HG03280 (cell line): ENCODE results near the gene SYNGR3.
"Not testable (repeated sequence)": the region's sequence is repeated elsewhere in the genome, so short reads cannot be mapped to it uniquely, and the experiment has no call there.

Experiments
- ATAC-seq: cut with Tn5 transposase; IDR thresholded peaks from one replicate; pipeline ENCODE4 v1.9.1; 2021; ENCODE audit warnings: mild to moderate bottlenecking, moderate library complexity; ENCODE audit not compliant: unreplicated experiment

The SYNGR3 gene

DNA sequence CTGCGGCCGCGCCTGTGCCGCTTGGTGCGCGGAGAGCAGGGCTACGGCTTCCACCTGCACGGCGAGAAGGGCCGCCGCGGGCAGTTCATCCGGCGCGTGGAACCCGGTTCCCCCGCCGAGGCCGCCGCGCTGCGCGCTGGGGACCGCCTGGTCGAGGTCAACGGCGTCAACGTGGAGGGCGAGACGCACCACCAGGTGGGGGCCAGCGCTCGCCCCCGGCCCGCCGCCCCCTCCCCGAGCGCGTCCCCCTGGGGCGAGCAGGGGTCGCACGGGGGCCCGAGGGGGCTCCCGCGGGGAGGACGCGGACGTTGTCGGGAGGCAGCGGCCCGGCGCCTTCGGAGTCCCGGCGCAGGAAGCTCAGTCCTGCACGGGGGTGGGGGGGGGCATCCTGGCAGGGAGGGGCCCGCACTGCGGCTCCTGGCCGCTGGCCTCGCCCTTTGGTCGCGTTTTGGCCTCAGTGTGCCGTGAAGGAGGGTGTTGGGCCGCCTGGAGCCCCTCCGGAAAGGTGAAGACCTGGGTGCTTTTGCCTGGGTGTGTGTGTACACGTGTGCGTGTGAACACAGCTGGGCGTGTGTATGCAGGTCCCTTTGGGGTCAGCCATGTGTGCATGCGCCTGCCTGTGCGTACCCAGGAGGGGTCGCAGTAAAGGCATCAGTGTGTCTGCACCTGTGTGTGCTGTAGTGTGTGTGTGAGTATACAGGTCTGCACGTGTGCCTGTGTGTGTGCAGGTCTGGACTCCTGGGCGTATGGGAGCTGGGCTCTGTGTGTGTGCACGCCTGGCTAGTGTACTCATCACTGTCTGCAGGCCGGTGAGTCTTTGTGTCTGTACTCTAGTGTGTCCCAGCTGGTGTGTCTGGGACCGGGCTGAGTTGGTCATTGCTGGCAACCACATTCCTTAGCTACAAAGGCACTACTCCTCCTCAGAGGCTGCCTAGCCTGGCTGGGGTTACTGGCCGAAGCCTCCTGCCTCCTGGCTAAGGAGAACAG is 37.5 kb downstream of the SYNGR3 start:
- ATAC-seq: no peak

DNA sequence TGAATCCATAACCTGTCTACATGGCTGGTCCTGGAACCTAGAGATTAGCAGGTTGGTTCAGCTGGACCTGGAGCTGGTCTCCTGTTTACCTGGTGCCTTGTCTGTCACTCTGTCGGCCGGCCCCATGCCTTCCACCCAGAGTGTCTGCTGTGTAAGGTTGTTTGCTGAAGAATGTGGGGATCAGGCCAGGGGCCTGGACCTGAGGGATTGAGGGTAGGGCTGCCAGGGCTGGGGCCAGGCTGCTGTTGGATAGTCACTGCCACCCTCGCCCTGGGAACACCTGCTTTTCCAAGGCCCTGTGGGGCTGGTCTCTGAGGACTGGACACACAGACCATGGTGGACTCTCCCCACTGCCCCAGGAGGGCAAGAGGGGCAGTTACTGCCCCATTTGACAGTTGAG is 38.4 kb downstream of the SYNGR3 start:
- no peak for ATAC-seq

DNA sequence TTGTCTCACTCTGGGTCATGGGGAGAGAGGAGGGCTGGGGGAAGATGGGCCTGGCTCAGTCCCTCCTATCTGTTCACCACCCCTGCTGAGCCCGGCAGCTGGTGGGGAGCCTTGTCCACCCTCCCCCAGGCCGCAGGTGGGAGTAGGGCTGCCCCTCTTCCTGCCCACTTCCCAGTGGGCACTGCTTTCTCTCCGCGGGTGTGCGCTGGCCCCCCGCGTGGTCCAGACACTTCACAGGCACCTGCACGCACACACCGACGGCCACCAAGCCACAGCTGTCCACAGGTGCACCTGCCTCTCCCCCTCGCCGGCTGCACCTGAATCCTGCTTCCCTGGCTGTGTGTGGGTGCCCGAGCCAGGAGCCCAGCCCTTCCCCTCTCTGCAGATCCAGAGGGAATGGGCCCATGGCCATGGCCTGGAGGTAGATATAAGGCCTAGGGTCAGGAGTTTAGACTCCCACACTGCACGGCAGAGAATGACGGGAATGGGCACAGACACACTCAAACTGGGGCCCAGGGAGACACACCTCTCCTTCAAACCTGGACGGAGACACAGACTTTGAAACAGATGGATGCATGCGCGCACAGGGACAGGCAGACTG is 39.0 kb downstream of the SYNGR3 start:
- no peak for ATAC-seq

DNA sequence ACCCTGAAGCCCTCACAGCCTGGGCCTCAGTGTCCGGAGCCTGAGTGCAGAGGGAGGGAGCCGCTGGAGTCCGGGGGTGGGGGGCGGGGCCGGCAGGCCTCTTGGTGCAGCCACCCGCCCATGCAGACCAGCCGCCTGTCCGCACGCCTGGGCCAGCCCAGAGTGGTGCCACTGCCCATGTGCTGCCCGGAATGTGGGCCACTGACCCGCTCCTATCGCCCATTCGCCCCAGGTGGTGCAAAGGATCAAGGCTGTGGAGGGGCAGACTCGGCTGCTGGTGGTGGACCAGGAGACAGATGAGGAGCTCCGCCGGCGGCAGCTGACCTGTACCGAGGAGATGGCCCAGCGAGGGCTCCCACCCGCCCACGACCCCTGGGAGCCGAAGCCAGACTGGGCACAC is 39.6 kb downstream of the SYNGR3 start:
- ATAC-seq: no peak

DNA sequence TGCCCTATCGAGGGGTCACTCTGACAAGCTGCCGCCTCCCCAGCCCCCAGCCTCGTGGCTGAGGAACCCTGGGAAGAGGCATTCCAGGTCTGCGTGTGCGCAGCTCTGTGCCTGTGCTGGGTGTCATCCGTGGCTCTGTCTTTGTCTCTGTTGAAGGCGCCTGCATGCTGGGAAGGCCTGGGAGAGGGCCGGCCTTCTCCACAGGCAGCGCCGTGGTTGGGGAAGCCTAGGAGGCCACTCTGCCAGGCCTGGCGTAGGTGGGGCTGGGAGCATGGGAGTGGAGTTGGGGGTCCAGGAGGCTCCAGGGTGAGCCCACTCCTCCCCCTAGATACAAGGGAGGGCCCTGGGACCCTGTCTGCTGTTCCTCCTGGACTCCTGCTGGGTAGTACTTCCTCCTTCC is 40.3 kb downstream of the SYNGR3 start:
- ATAC-seq: no peak

DNA sequence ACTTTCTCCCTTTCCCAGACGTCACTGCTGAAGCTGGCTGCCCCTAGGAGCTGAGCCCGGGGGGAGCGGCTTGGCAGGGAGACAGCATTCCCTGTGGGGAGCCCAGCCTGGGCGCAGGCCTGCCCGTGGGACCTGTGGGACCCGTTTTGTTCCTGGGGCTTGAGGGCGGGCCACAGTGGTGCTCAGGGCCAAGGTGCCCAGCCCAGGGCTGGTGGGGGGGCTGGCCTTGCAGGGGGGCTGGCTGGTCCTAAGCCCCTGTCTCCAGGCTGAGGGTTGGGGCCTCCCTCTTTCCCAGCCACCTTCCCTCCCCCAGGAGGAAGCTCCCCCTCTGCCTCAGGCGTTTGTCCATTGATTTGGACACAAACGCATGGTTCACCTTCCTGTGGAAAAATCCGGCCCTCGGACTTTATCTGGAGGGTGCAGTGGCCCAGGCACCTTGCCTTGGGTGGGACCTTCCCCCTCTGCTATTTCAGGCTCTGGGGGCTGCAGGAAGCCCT is 41.4 kb downstream of the SYNGR3 start:
- no peak for ATAC-seq

DNA sequence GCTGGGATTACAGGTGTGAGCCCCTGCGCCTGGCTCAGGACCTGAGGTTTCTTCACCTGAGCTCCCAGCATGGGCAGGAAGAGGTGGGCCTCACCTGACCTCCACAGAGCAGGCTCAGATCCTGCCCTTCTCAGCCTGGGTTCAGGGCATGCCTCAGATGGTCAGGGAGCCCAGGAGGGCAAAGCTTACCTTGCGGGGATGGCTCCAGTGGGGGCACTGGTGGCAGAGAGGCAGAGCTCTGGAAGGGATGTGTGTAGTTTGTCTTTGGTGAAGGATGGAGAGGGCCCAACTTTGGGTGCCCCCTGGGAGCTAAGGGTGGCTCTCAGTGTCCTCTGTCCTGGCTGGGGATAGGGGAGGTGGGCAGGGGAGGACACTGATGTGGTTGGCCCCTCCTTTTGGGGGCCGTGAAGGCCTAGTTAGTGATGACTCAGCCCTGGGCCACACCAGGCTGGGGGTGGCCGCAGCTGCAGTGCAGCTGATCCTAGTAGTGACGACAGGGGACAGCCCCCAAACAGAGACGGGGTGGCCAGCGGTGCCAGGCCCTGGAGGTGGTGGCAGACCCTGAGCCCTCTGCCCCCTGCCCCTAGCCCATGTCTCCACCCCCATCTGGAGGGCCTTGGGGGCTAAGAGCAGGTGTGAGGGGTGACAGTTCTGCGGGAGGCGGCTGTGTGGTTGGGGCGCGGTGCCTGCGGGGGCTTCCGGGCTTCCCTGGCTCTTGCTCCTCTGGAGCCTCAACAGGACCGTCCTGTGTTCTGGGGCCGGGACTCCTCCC is 42.7 kb downstream of the SYNGR3 start:
- ATAC-seq: no peak

DNA sequence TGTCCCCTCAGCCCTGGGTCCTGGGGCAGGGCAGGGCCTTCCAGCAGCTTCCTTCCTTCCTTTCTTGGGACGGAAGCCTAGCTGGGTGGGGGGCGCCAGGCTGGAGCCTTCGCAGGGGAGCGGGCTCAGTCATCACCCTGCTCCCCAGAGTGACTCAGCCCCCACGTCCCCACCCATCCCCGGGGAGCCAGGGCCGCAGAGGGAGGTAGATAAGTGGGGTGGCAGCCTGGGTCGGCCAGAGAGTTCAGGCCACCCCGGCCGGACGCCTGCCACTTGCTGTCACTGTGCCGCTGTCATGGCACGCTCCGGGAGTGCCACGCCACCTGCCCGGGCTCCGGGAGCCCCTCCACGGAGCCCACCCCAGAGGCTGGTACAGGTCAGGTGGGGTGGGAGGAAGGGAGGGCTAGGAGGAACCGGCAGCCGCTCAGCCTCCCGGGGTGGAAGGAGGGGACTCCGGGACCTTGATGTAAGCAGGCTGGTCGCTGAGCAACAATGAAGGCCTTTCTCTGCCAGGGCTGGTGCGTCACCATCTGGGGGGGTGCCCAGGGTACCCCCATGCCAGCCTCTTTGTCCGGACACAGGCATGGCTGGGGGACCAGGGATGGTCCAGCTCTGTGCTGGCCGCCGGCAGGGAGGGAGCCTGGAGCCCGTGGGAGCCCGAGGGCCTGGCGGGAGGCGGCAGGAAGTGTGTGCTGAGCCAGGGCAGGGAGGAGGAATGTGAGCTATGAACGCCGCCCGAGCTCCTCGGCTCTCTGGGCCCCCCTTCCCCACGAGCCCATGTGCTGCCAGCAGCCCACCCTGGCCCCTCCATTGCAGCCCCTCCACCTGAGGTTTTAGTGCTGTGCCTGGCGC is 43.5 kb downstream of the SYNGR3 start:
- no peak for ATAC-seq

DNA sequence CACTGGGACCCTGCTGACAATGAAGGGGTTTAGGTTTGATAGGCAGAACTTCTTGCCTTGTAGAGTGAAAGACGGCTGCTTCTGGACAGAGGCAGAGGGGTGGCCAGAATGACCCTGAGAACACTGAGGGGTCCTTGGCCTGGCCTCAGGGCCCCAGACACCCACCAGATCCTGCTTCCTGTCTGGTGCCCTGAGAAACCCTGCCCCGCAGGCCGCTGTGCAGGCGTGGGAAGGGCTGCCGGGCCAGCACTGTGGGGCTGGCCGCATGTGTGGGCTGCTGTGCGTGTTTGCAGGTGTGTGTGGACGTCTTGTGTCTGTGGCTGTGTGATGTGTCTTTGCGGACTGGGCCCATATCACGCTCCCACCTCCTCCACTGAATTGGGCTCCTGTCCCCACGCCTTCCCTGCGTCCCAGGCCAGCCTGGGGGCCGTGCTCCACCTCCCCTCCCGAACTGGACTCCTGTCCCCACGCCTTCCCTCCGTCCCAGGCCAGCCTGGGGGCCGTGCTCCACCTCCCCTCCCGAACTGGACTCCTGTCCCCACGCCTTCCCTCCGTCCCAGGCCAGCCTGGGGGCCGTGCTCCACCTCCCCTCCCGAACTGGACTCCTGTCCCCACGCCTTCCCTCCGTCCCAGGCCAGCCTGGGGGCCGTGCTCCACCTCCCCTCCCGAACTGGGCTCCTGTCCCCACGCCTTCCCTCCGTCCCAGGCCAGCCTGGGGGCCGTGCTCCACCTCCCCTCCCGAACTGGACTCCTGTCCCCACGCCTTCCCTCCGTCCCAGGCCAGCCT is 44.3 kb downstream of the SYNGR3 start:
- not testable (repeated sequence) for ATAC-seq

DNA sequence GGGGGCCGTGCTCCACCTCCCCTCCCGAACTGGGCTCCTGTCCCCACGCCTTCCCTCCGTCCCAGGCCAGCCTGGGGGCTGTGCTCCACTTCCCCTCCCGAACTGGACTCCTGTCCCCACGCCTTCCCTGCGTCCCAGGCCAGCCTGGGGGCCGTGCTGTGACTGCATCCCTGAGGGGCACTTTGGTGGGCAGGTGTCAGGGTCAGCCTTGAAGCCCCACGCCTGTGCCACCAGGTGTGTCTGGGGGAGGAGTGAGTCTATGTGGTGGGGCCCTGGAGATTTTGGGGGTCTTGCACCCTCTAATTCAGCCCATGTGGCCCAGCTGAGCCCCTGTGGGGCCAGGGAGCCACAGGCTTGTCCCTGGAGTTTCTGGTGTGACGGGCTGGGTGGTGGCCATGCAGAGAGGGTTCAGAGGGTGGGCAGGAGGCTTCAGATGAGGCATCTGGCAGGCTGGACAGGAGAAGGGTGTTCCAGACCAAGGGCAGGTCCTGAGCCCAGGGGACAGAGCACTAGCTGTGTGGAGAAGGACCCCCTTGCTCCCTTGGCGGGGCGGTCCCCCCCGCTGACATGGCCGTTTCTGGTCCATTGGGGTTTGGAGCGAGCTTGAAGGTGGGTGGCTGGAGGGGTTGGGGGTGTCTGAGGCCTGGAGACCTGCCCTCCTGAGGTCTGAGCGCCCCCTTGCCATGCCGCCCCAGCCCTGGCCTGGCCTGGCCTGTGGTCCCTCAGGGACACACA is 45.1 kb downstream of the SYNGR3 start:
- no peak for ATAC-seq

DNA sequence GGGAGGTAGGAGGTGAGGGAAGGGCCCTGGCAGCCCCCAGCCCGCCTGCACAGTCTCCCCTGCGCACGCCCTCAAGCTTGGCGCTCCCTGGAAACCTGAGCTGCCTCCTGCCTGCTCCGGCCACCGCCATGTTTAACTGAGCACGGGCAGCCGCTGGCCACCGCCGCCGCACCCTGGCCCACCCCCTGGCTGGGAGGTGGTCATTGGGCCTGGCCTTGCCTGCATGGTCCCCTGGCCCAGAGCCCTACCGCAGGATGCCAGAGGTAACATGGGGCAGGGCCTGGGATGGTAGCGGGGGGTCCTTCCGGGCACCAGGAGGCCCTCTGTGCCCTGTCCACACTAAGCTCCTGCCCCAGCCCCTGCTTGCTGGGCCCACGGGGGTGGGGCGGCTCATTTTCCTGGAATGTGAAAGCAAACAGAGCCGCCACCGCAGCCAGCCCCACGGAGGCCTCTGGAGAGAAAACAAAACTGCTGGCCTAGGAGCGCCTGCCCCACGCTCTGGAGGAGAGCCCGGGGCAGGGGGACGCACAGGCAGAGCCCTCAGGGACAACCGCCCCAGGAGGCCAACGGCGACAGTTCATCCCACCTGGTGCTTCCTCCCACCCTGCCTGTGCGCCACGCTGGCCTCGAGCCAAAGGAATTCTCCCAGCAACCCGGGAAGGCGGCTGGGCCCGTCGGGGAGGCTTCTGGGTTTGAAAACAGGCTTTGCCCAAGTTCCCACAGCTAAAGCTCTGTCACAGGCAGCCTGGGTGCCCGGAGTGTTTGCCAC is 45.8 kb downstream of the SYNGR3 start:
- ATAC-seq: no peak

DNA sequence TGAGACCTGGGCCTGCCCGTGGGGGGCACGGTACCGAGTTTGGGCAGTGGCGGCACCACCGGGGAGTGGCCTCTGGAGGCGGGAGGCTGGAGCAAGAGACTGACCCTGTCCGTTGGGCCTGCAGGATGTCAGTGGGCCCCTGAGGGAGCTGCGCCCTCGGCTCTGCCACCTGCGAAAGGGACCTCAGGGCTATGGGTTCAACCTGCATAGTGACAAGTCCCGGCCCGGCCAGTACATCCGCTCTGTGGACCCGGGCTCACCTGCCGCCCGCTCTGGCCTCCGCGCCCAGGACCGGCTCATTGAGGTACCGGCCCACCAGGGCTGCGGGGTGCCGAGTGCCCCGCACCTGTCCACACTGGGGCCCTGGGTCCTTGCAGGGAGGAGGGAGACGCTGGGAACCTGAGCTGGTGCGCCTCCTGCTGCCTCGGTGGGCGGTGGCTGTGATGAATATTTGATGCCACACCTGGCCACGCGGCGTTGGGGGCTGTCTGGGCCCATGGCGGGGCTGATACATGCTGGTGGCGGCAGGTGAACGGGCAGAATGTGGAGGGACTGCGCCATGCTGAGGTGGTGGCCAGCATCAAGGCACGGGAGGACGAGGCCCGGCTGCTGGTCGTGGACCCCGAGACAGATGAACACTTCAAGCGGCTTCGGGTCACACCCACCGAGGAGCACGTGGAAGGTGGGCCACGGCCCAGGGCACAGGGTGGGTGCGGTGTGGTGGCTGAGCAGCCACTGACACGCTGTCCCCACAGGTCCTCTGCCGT is 46.6 kb downstream of the SYNGR3 start:
- ATAC-seq: no peak

DNA sequence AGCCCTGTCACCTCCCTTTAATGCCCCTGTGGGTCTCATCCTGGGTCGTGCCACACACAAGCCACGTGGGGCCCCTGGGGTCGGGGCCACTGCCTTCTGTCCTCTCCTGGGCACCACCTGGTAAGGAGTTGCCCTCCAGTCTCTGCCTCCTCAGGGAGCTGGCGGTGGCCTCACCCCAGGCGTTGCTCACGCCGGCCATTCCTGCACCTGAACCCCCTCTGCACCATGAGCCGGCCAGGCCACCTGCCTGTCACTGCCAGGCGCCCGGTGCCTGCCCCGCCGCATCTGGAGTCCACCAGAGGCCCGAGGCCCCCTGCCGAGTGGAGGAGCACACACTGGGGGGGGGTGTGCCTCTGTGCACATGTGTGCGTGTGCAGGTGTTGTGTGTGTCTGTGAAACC is 47.3 kb downstream of the SYNGR3 start:
- ATAC-seq: no peak

DNA sequence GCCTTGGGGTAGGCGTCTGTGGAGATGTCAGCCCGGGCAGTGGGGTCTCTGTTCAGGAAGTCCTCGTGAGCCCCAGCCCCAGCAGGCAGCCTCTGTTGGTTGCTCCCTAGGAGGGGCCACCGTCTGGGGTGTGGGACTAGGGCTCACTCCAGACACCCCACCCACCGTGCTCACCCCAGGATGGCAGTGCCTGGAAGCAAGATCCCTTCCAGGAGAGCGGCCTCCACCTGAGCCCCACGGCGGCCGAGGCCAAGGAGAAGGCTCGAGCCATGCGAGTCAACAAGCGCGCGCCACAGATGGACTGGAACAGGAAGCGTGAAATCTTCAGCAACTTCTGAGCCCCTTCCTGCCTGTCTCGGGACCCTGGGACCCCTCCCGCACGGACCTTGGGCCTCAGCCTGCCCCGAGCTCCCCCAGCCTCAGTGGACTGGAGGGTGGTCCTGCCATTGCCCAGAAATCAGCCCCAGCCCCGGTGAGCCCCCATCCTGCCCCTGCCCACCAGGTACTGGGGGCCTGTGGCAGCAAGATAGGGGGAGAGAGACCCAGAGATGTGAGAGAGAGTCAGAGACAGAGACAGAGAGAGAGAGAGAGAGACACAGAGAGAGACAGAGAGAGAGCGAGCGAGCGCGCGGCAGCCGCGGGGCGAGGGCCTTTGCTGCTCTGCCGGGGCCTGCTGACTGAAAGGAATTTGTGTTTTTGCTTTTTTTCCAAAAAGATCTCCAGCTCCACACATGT is 48.0 kb downstream of the SYNGR3 start:
- no peak for ATAC-seq

DNA sequence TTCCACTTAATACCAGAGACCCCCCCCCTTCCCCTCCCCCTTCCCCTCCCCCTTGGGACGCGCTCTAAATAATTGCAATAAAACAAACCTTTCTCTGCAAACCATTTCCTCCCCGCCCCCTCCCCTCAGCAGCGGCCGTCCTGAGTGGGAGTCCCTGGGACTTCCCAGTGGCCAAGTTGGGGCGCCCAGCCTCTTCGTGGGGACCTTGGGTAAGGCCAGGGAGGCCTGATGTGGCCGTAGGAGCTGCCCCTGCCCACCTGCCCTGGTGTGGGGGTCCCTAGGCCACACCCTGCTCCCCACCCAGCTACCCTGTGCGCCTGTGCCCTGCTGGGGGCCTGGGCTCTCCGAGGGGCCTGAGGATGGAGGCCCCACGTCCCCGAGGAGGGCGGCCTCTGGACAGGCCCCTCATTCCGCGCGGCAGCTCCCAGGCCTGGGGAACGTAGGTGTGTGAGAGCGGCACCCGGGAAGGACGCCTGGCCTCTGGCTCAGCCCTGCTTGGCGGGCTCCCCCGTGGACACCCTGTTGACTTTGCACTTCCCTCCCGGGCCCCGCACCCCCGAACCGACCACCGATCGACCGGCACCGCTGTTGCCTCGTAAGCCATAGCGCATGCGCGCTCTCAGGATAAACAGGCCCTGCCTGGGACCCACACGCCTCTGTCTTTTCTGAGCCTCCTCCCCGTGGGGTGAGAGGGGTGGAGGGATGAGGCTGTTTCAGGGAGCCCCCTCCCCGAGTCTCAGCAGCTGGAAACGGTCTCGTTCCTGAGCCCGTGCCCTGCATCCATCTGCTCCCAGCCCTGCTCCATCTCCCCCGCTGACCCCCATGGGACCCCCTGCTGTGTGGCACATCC is 48.8 kb downstream of the SYNGR3 start:
- ATAC-seq: no peak
